Tibial nerve (tissue), 4 donors: ENCODE results near the gene ABHD1. TPM values are rescaled to one million over a fixed set of nuclear protein-coding genes. Genes with fewer than 3 reads are reported as not detected.

Experiments used
- DNase-seq, 2 donors: peaks; one replicate each; pipeline ENCODE4 v3.0.0-alpha.2; 2019; ENCODE audit warnings: low spot score in 2 of 2
- H3K27ac ChIP-seq, 4 donors: fragments of 200-600 bp; sonication (generic) in 3 of 4; one replicate each; pipeline ENCODE4 v1.5.1; 2017 to 2019; ENCODE audit warnings: mild to moderate bottlenecking in 1 of 4
- H3K27me3 ChIP-seq, 2 donors: fragments of 200-600 bp; sonication (generic) in 1 of 2; one replicate each; pipeline versions ENCODE4 v1.5.1 to v1.6.0; 2017 to 2019
- H3K36me3 ChIP-seq, 3 donors: fragments of 200-600 bp; sonication (generic); one replicate each; pipeline ENCODE4 v1.5.1; 2018 to 2019
- H3K4me1 ChIP-seq, 4 donors: fragments of 200-600 bp; sonication (generic) in 3 of 4; one replicate each; pipeline ENCODE4 v1.5.1; 2017 to 2019
- H3K4me3 ChIP-seq, 4 donors: fragments of 200-600 bp; sonication (generic) in 3 of 4; one replicate each; pipeline ENCODE4 v1.5.1; 2017 to 2019; ENCODE audit warnings: mild to moderate bottlenecking in 1 of 4, moderate library complexity in 1 of 4
- H3K9me3 ChIP-seq, 4 donors: fragments of 200-600 bp; sonication (generic) in 3 of 4; one replicate each; pipeline ENCODE4 v1.5.1; 2017 to 2019
- EP300 ChIP-seq, 2 donors: sonication (generic); formaldehyde crosslinking; IDR thresholded peaks; one replicate each; pipeline ENCODE4 v1.6.1; 2017; ENCODE audit warnings: antibody characterized with exemption in 2 of 2, mild to moderate bottlenecking in 1 of 2
- POLR2A ChIP-seq, 2 donors: fragments of 450-650 bp; IDR thresholded peaks; one replicate each; pipeline ENCODE4 v1.6.1; 2017; ENCODE audit warnings: antibody characterized with exemption in 2 of 2, mild to moderate bottlenecking in 2 of 2, moderate library complexity in 2 of 2
- WGBS, 2 donors: methylation state at CpG; one replicate each; pipeline ENCODE4 v1.1.5; 2018; 5-methylcytosine and 5-hydroxymethylcytosine counted together
- total RNA-seq, 4 donors: library from RNA; depleted of rRNA; stranded (reverse); fragments of >200 nt; gene quantifications; one replicate each; pipeline ENCODE4 v1.1.0, GENCODE V29; 2016
- TF ChIP-seq, protein P1 (sequence below), 5 experiments: fragments of 200-600 bp in 3 of 5; fragments of 450-650 bp in 2 of 5; sonication (generic) in 3 of 5; IDR thresholded peaks; one replicate each; pipeline ENCODE4 v1.5.1; 2016 to 2019; ENCODE audit warnings: antibody characterized with exemption in 5 of 5, mild to moderate bottlenecking in 3 of 5, moderate library complexity in 2 of 5

ABHD1 gene
- total RNA-seq, 4 donors from 2014 or later = 0.42 to 0.78 (median 0.44) TPM; not detected in 1

- Histone ChIP-seq H3K27ac (no peak overlapping the region), H3K4me1 (no peaks in the 10 kb centered on the region), H3K4me3 (no peak overlapping the region), H3K27me3 (no peaks in the 10 kb centered on the region), H3K36me3 (no peaks in the 10 kb centered on the region), H3K9me3 (no peaks in the 10 kb centered on the region)
- no peak for DNase-seq
- WGBS, 2 donors = 81 to 91% methylated on average over 28 to 29 of the region's 29 CpGs
- TF ChIP-seq, protein P1, sequence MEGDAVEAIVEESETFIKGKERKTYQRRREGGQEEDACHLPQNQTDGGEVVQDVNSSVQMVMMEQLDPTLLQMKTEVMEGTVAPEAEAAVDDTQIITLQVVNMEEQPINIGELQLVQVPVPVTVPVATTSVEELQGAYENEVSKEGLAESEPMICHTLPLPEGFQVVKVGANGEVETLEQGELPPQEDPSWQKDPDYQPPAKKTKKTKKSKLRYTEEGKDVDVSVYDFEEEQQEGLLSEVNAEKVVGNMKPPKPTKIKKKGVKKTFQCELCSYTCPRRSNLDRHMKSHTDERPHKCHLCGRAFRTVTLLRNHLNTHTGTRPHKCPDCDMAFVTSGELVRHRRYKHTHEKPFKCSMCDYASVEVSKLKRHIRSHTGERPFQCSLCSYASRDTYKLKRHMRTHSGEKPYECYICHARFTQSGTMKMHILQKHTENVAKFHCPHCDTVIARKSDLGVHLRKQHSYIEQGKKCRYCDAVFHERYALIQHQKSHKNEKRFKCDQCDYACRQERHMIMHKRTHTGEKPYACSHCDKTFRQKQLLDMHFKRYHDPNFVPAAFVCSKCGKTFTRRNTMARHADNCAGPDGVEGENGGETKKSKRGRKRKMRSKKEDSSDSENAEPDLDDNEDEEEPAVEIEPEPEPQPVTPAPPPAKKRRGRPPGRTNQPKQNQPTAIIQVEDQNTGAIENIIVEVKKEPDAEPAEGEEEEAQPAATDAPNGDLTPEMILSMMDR (IDR thresholded peaks at IDR 0.05) = no peak
- TF ChIP-seq EP300 (IDR thresholded peaks at IDR 0.05) (no peak), POLR2A (IDR thresholded peaks at IDR 0.05) (no peak)
Measured at GRCh38 chr2:27149570-27150405, 26.2 kb downstream of the ABHD1 start.

GRCh38 chr2:27150639-27151230 is 27.1 kb downstream of the ABHD1 start:
- no peak for DNase-seq
- H3K27ac ChIP-seq = no peak overlapping the region
- H3K4me1 ChIP-seq = no peaks in the 10 kb centered on the region
- 81% methylated on average over 8 of the region's 8 CpGs for WGBS, 2 donors
- no peaks in the 10 kb centered on the region for H3K36me3 ChIP-seq
- no peaks in the 10 kb centered on the region for H3K9me3 ChIP-seq
- no peak for TF ChIP-seq EP300 (IDR thresholded peaks at IDR 0.05)
- no peak for TF ChIP-seq POLR2A (IDR thresholded peaks at IDR 0.05)
- TF ChIP-seq, protein P1 (IDR thresholded peaks at IDR 0.05) = no peak
- H3K27me3 ChIP-seq = no peaks in the 10 kb centered on the region
- no peak overlapping the region for H3K4me3 ChIP-seq

DNA sequence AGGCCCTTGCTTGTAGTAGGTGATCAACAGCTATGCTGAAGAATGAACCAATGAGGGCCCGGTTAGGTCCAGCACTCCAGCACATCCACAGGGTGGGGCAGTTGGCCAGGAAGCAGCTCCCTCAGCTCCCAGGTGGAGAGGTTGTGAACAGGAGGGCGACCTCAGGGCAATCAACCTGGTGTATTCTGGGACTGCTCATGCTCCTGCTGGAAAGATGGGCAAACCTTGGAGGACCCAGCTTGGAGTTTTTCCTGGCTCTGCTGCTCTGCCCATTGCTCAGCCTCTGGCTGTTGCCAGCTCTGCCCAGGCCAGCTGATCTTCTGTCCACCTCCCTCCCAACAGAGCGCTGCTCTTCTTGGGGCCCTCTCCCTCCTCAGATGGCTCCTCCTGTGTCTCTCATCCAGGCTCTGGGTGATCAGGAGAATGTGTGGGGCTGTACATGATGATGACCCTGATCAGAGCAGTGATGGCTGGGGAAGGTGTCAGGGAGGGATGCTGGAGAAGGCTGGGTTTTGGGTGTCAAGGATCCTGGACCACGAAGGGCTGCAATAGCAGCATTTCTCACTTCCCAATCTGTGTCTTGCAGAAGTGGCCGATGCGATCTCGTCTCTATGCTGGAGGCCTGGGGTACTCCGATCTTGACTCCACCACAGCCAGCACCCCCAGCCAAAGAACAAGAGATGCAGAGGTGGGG is 28.6 kb downstream of the ABHD1 start:
- TF ChIP-seq EP300 (IDR thresholded peaks at IDR 0.05) (no peak), POLR2A (IDR thresholded peaks at IDR 0.05) (no peak)
- TF ChIP-seq, protein P1 (IDR thresholded peaks at IDR 0.05) = no peak
- no peaks in the 10 kb centered on the region for H3K9me3 ChIP-seq
- 80 to 87% methylated on average over 8 of the region's 8 CpGs for WGBS, 2 donors
- H3K27ac ChIP-seq = no peak overlapping the region
- H3K36me3 ChIP-seq = no peaks in the 10 kb centered on the region
- no peak overlapping the region for H3K4me3 ChIP-seq
- no peak for DNase-seq
- no peaks in the 10 kb centered on the region for H3K27me3 ChIP-seq
- H3K4me1 ChIP-seq = no peaks in the 10 kb centered on the region

GRCh38 chr2:27152796-27153464 is 29.3 kb downstream of the ABHD1 start:
- Histone ChIP-seq H3K27ac (no peak overlapping the region), H3K4me3 (no peak overlapping the region), H3K4me1 (no peaks in the 10 kb centered on the region), H3K36me3 (no peaks in the 10 kb centered on the region), H3K9me3 (no peaks in the 10 kb centered on the region), H3K27me3 (no peaks in the 10 kb centered on the region)
- no peak for DNase-seq
- TF ChIP-seq EP300 (IDR thresholded peaks at IDR 0.05) = no peak
- no peak for TF ChIP-seq POLR2A (IDR thresholded peaks at IDR 0.05)
- TF ChIP-seq, protein P1 (IDR thresholded peaks at IDR 0.05) = no peak
- WGBS, 2 donors = 69% methylated on average over 2 of the region's 2 CpGs
